Adrenal gland (tissue), 5 donors: ENCODE results near the gene FAM181A.

ENCODE experiments used
- POLR2A ChIP-seq, 2 donors: fragments of 450-650 bp; IDR thresholded peaks; one replicate each; pipeline ENCODE4 v1.6.1; 2017; ENCODE audit warnings: antibody characterized with exemption in 2 of 2, mild to moderate bottlenecking in 2 of 2, moderate library complexity in 1 of 2
- TF ChIP-seq, protein P1 (sequence below), 6 experiments: fragments of 450-650 bp in 4 of 6; fragments of 200-600 bp in 2 of 6; sonication (generic) in 1 of 6; IDR thresholded peaks; 1 replicate in 5 of 6; 2 replicates in 1 of 6; pipeline versions ENCODE4 v1.5.1 to v1.8.0; 2016 to 2021; ENCODE audit warnings: antibody characterized with exemption in 6 of 6, mild to moderate bottlenecking in 2 of 6, moderate library complexity in 1 of 6
- donor health status: DM: no; HTN: no; CAD: no.

DNA sequence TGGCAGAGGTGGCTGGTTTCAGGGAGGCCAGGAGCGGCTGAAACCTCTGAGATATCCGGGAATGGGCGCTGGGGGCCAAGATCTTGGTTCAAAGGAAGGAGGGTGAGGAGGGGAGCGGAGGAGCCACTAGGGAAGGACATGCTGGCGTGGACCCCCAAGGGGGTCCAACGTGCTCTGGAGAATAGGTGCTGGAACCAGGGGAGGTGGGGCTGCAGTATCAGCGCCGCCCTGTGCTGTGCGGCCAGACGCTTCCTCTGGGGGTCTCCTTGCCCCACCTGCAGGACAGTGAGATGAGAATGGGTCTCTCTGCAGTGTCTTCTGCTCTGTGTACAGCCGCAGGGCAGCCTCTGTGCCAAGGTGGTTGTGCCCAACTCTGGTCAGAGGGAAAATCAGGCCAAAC lies 2.5 kb downstream of the FAM181A start:
- no peak for TF ChIP-seq POLR2A (IDR thresholded peaks at IDR 0.05)
- TF ChIP-seq, protein P1, sequence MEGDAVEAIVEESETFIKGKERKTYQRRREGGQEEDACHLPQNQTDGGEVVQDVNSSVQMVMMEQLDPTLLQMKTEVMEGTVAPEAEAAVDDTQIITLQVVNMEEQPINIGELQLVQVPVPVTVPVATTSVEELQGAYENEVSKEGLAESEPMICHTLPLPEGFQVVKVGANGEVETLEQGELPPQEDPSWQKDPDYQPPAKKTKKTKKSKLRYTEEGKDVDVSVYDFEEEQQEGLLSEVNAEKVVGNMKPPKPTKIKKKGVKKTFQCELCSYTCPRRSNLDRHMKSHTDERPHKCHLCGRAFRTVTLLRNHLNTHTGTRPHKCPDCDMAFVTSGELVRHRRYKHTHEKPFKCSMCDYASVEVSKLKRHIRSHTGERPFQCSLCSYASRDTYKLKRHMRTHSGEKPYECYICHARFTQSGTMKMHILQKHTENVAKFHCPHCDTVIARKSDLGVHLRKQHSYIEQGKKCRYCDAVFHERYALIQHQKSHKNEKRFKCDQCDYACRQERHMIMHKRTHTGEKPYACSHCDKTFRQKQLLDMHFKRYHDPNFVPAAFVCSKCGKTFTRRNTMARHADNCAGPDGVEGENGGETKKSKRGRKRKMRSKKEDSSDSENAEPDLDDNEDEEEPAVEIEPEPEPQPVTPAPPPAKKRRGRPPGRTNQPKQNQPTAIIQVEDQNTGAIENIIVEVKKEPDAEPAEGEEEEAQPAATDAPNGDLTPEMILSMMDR (IDR thresholded peaks at IDR 0.05) = no peak
